RWPE2 (cell line): ENCODE measurements around the gene TBC1D2.

ENCODE experiments used
- ATAC-seq: fragments of 200-7000 bp; cut with Tn5 transposase; 3 replicates; pipeline ENCODE4 v1.9.1; 2021; ENCODE audit warnings: low read depth
- DNase-seq: peaks from one replicate; pipeline ENCODE4 v3.0.0-alpha.2; 2020; ENCODE audit warnings: low spot score
- H3K27ac ChIP-seq: fragments of 450-650 bp; 2 replicates; pipeline ENCODE4 v1.5.1; 2017; ENCODE audit warnings: mild to moderate bottlenecking; ENCODE audit not compliant: poor library complexity, severe bottlenecking
- H3K27me3 ChIP-seq: fragments of 250-450 bp; sonication (Bioruptor Pico); 2 replicates; pipeline ENCODE4 v1.5.1; 2021; ENCODE audit warnings: mild to moderate bottlenecking, moderate library complexity; ENCODE audit not compliant: insufficient read depth, poor library complexity, severe bottlenecking
- H3K36me3 ChIP-seq: fragments of 250-450 bp; sonication (Bioruptor Pico); 2 replicates; pipeline ENCODE4 v1.5.1; 2020; ENCODE audit warnings: low read depth, mild to moderate bottlenecking, moderate library complexity
- H3K4me1 ChIP-seq: fragments of 250-450 bp; sonication (Bioruptor Pico); 2 replicates; pipeline ENCODE4 v1.5.1; 2021; ENCODE audit warnings: mild to moderate bottlenecking, moderate library complexity; ENCODE audit not compliant: insufficient read depth, poor library complexity, severe bottlenecking
- H3K4me3 ChIP-seq: fragments of 250-450 bp; sonication (Bioruptor Pico); 2 replicates; pipeline ENCODE4 v1.5.1; 2021; ENCODE audit warnings: mild to moderate bottlenecking, moderate library complexity; ENCODE audit not compliant: severe bottlenecking
- H3K9me3 ChIP-seq: fragments of 250-450 bp; sonication (Bioruptor Pico); 2 replicates; pipeline ENCODE4 v1.5.1; 2021; ENCODE audit warnings: mild to moderate bottlenecking, moderate library complexity; ENCODE audit not compliant: severe bottlenecking
- TF ChIP-seq, protein P1 (sequence below): fragments of 450-650 bp; IDR thresholded peaks from one replicate; pipeline ENCODE4 v1.5.1; 2017; ENCODE audit warnings: mild to moderate bottlenecking, moderate library complexity; ENCODE audit not compliant: poor library complexity, severe bottlenecking

Gene TBC1D2

DNA sequence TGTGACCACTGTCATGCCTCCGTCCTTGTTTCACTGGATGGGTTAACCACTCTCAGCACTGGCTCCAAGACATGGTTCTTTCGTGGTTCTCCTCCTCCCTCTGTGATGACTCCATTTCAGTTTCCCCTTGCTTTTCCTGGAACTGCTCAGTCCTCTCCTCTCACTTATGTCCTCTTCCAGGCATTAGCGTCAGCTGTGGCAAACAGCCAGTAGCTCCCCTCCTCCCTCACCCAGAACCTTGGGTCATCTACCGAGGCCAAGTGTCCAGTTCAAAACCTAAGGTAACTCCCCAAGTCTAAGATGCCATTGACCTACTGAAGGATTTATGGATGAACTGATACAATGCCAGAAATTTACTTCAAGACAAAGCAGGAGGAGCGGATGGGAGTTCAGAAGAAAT lies 53.2 kb downstream of the TBC1D2 start:
- DNase-seq (no peak), ATAC-seq (no peak)
- H3K9me3 ChIP-seq, result no peaks in the 10 kb centered on the region
- TF ChIP-seq, protein P1, sequence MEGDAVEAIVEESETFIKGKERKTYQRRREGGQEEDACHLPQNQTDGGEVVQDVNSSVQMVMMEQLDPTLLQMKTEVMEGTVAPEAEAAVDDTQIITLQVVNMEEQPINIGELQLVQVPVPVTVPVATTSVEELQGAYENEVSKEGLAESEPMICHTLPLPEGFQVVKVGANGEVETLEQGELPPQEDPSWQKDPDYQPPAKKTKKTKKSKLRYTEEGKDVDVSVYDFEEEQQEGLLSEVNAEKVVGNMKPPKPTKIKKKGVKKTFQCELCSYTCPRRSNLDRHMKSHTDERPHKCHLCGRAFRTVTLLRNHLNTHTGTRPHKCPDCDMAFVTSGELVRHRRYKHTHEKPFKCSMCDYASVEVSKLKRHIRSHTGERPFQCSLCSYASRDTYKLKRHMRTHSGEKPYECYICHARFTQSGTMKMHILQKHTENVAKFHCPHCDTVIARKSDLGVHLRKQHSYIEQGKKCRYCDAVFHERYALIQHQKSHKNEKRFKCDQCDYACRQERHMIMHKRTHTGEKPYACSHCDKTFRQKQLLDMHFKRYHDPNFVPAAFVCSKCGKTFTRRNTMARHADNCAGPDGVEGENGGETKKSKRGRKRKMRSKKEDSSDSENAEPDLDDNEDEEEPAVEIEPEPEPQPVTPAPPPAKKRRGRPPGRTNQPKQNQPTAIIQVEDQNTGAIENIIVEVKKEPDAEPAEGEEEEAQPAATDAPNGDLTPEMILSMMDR, result no peak
- peaks cover 4% of the 10 kb centered on the region for H3K4me1 ChIP-seq
- no peak overlapping the region for H3K4me3 ChIP-seq
- no peak overlapping the region for H3K27ac ChIP-seq
- no peaks in the 10 kb centered on the region for H3K27me3 ChIP-seq
- peaks cover 63% of the 10 kb centered on the region for H3K36me3 ChIP-seq

DNA sequence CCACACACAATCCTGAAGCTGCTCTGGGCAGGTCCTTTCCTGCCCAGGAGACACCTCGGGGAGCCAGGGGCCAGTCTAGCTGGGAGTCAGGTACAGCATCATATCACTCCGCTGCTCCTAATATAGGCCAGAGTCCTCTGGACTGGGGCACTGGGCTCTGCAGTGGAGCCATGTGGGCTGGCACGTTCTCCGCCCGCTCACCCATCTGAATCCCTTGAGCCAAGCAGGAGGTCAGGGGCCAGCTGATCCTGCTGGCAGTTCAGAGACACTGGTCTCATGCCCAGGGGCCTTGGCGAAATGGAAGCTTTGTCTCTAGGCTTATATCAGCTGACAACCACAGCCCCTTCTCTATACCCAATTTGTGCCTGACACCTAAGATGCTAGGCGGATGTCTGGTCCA lies 53.7 kb downstream of the TBC1D2 start:
- H3K4me3 ChIP-seq, result no peak overlapping the region
- no peak for DNase-seq
- no peaks in the 10 kb centered on the region for H3K27me3 ChIP-seq
- no peak for ATAC-seq
- H3K4me1 ChIP-seq, result no peaks in the 10 kb centered on the region
- peaks cover 58% of the 10 kb centered on the region for H3K36me3 ChIP-seq
- no peak overlapping the region for H3K27ac ChIP-seq
- TF ChIP-seq, protein P1, result no peak
- H3K9me3 ChIP-seq, result no peaks in the 10 kb centered on the region

DNA sequence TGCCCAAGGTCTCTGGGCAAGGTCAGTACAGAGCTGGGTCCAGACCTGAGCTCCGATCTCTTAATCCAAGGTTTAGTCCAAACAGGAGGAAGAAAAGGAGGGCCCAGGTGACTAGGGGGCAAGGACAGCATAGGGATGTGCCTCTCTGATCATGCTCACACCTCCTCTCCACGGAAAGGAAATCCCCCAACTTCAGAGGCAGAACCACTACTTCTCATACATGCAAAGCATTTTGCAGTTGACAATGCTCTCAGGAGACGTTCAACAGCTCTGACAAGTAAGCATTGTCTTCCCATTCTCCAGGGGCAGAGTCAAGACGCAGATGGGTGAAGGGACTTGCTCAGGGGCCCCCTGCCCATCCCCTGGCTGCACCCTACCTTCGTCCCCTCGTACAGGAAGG lies 54.3 kb downstream of the TBC1D2 start:
- peaks cover 56% of the 10 kb centered on the region for H3K36me3 ChIP-seq
- H3K9me3 ChIP-seq, result no peaks in the 10 kb centered on the region
- H3K27me3 ChIP-seq, result no peaks in the 10 kb centered on the region
- DNase-seq (no peak), ATAC-seq (no peak)
- no peak overlapping the region for H3K4me3 ChIP-seq
- H3K4me1 ChIP-seq, result no peaks in the 10 kb centered on the region
- TF ChIP-seq, protein P1, result no peak
- no peak overlapping the region for H3K27ac ChIP-seq

- Histone ChIP-seq H3K27me3 (no peaks in the 10 kb centered on the region), H3K4me3 (no peak overlapping the region), H3K4me1 (no peaks in the 10 kb centered on the region), H3K27ac (no peak overlapping the region), H3K9me3 (no peaks in the 10 kb centered on the region), H3K36me3 (peaks cover 44% of the 10 kb centered on the region)
- DNase-seq (no peak), ATAC-seq (no peak)
- TF ChIP-seq, protein P1, result no peak
These were observed 55.9 kb downstream of the TBC1D2 start for GRCh38 chr9:98199388-98200033.

DNA sequence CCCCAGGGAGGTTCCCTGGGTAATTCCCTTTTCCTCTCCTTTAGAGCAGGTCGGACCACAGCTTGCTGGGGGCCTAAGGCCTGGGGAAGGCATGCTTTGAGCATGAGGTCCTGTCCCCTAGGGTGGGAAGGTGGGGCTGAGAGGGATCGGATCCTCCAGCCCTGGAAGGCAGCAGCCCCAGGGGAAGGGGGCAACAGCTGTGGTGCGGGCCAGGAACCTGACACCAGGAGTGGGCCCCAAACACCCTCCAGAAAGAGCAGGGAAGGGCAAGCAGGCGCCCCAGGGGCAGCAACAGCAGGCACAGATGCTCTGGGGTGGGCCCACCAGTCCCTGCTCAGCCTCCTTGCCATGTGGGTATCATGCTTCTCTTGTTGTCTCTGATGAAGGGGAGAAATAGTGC lies 59.8 kb downstream of the TBC1D2 start:
- TF ChIP-seq, protein P1, result no peak
- Histone ChIP-seq H3K27ac (no peak overlapping the region), H3K36me3 (peaks cover 20% of the 10 kb centered on the region), H3K9me3 (no peaks in the 10 kb centered on the region), H3K4me1 (peaks cover 10% of the 10 kb centered on the region), H3K4me3 (no peak overlapping the region), H3K27me3 (no peaks in the 10 kb centered on the region)
- no peak for DNase-seq
- ATAC-seq, result no peak
